HG03039 (cell line): ENCODE results near the gene OVAAL.

Source experiments
- ATAC-seq: cut with Tn5 transposase; IDR thresholded peaks from one replicate; pipeline ENCODE4 v1.9.1; 2021; ENCODE audit warnings: mild to moderate bottlenecking, moderate library complexity; ENCODE audit not compliant: unreplicated experiment

OVAAL gene

GRCh38 chr1:180558664-180559063 is at the start of gene OVAAL:
OVAAL (plus strand) TSS chr1:180558964.
- no peak for ATAC-seq

- ATAC-seq: no peak
Observed at GRCh38 chr1:180510882-180511281, 47.9 kb upstream of the OVAAL start.

- ATAC-seq: no peak
Observed at GRCh38 chr1:180513531-180513930, 45.2 kb upstream of the OVAAL start.

- no peak for ATAC-seq
Observed at GRCh38 chr1:180515364-180515763, 43.4 kb upstream of the OVAAL start.

GRCh38 chr1:180515857-180516388 is 42.8 kb upstream of the OVAAL start:
- peak; percentile 82 for ATAC-seq

GRCh38 chr1:180519846-180520245 is 38.9 kb upstream of the OVAAL start:
- no peak for ATAC-seq

GRCh38 chr1:180521474-180522212 is 37.1 kb upstream of the OVAAL start:
- no peak for ATAC-seq

GRCh38 chr1:180522213-180522515 is 36.6 kb upstream of the OVAAL start:
- ATAC-seq: no peak

- ATAC-seq: no peak
Observed at GRCh38 chr1:180524160-180524914, 34.4 kb upstream of the OVAAL start.

GRCh38 chr1:180524915-180525714 is 33.6 kb upstream of the OVAAL start:
- no peak for ATAC-seq

GRCh38 chr1:180525715-180526039 is 33.1 kb upstream of the OVAAL start:
- ATAC-seq: no peak

GRCh38 chr1:180527101-180527669 is 31.6 kb upstream of the OVAAL start:
- ATAC-seq: no peak

GRCh38 chr1:180528868-180529470 is 29.8 kb upstream of the OVAAL start:
- ATAC-seq: no peak

GRCh38 chr1:180530501-180530900 is 28.3 kb upstream of the OVAAL start:
- no peak for ATAC-seq

GRCh38 chr1:180532854-180533253 is 25.9 kb upstream of the OVAAL start:
- ATAC-seq: no peak

GRCh38 chr1:180533266-180533987 is 25.3 kb upstream of the OVAAL start:
- ATAC-seq: no peak

- ATAC-seq: no peak
Observed at GRCh38 chr1:180534214-180534613, 24.6 kb upstream of the OVAAL start.

GRCh38 chr1:180535418-180535999 is 23.3 kb upstream of the OVAAL start:
- no peak for ATAC-seq

- no peak for ATAC-seq
Observed at GRCh38 chr1:180536821-180537372, 21.9 kb upstream of the OVAAL start.

GRCh38 chr1:180539136-180539535 is 19.6 kb upstream of the OVAAL start:
- no peak for ATAC-seq
